Fibroblast of the aortic adventitia (primary cell): ENCODE measurements around the gene PTH2R. TPM values are rescaled to one million over a fixed set of nuclear protein-coding genes. Genes with fewer than 3 reads are reported as not detected.
"Not testable (repeated sequence)": the region's sequence is repeated elsewhere in the genome, so short reads cannot be mapped to it uniquely, and the experiment has no call there.

Experiments
- DNase-seq: peaks from one replicate; pipeline ENCODE4 v3.0.0-alpha.2; 2010; ENCODE audit warnings: low read depth
- H3K4me3 ChIP-seq: 2 replicates; pipeline ENCODE4 v1.5.1; 2011; ENCODE audit warnings: low read depth, mild to moderate bottlenecking, control low read depth, low read length, moderate library complexity
- CTCF ChIP-seq: IDR thresholded peaks from 2 replicates; pipeline ENCODE4 v1.5.1; 2011; ENCODE audit warnings: mild to moderate bottlenecking, low read length, control low read depth, inconsistent platforms; ENCODE audit not compliant: insufficient read depth
- total RNA-seq: library from RNA; depleted of rRNA; stranded (reverse); fragments of >200 nt; gene quantifications from 2 replicates; pipeline ENCODE4 v1.2.3, GENCODE V29; 2012; ENCODE audit warnings: low replicate concordance

The PTH2R gene
- total RNA-seq, 1 donor = not detected

GRCh38 chr2:208496129-208496528 is 89.5 kb downstream of the PTH2R start:
- DNase-seq = no peak
- TF ChIP-seq CTCF = no peak
- H3K4me3 ChIP-seq = no peak overlapping the region

GRCh38 chr2:208501206-208501605 is 94.6 kb downstream of the PTH2R start:
- no peak for TF ChIP-seq CTCF
- DNase-seq = no peak

GRCh38 chr2:208502288-208502687 is 95.7 kb downstream of the PTH2R start:
- no peak overlapping the region for H3K4me3 ChIP-seq
- TF ChIP-seq CTCF = no peak
- DNase-seq = no peak

More at GRCh38 chr2:208501206-208501605, 94.6 kb downstream of the PTH2R start:
- no peak overlapping the region for H3K4me3 ChIP-seq

GRCh38 chr2:208505365-208505764 is 98.8 kb downstream of the PTH2R start:
- not testable (repeated sequence) for H3K4me3 ChIP-seq, DNase-seq

- no peak overlapping the region for H3K4me3 ChIP-seq
- TF ChIP-seq CTCF = no peak
- DNase-seq = no peak
Measured at GRCh38 chr2:208509586-208509985, 103.0 kb downstream of the PTH2R start.

GRCh38 chr2:208511016-208511415 is 104.4 kb downstream of the PTH2R start:
- no peak overlapping the region for H3K4me3 ChIP-seq
- TF ChIP-seq CTCF = no peak
- DNase-seq = no peak

- TF ChIP-seq CTCF = no peak
- DNase-seq = no peak
- H3K4me3 ChIP-seq = no peak overlapping the region
Measured at GRCh38 chr2:208511573-208511972, 105.0 kb downstream of the PTH2R start.
